ENCODE measurements around the gene XAB2. TPM values are rescaled to one million over a fixed set of nuclear protein-coding genes. Genes with fewer than 3 reads are reported as not detected.

XAB2 gene
- total RNA-seq, 1 experiment from 2014 or later: 48.0 TPM

DNA sequence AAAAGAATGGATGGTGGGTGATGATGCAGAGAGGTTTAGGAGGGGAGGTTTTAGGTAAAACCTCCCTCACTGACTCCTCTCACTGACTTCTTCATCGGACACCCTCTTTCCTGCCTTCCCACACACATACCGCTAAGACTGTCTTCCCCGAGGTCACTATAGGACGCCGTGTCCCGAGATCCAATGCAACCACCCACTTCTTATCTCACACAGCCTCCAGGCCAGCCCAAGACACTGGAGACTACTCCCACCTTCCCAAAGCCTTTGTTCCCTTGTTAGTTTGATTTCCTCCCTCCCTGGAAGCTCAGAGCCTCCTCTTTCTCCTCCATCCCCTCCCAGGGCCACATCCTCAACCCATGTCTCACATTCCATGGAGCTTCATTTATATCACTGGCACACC lies 50.2 kb downstream of the XAB2 start:
- Histone ChIP-seq H3K27ac (ENCODE audit: insufficient read length, low read depth, low read length) (no peak overlapping the region), H2BK5ac (ENCODE audit: insufficient read length, low read length) (no peak overlapping the region), H2BK20ac (ENCODE audit: low read depth, low read length, poor library complexity, severe bottlenecking) (no peak overlapping the region), H2BK12ac (ENCODE audit: insufficient read length, low read depth, low read length) (no peak overlapping the region), H3K79me2 (ENCODE audit: insufficient read depth, low read length) (no peaks in the 10 kb centered on the region), H3K14ac (ENCODE audit: insufficient read depth, low read length) (no peak overlapping the region), H3K27me3 (ENCODE audit: insufficient read depth, low read length) (no peaks in the 10 kb centered on the region), H4K20me1 (ENCODE audit: control insufficient read depth, insufficient read depth, insufficient read length) (no peaks in the 10 kb centered on the region), H2AK5ac (ENCODE audit: insufficient read length, low read length) (no peak overlapping the region), H3T11ph (ENCODE audit: low read length) (no peak overlapping the region), H3K9ac (ENCODE audit: extremely low read depth, insufficient read length, low read length) (no peak overlapping the region), H4K91ac (ENCODE audit: insufficient read length, low read depth, low read length) (no peak overlapping the region), H3K23me2 (ENCODE audit: insufficient read length, low read depth, low read length, poor library complexity, severe bottlenecking) (no peaks in the 10 kb centered on the region), H4K5ac (ENCODE audit: insufficient read length, low read depth, low read length) (no peak overlapping the region), H2BK15ac (ENCODE audit: low read depth, low read length) (no peak overlapping the region), H3K9me3 (ENCODE audit: control insufficient read depth, low read depth, low read length) (no peaks in the 10 kb centered on the region), H2BK120ac (ENCODE audit: low read depth, low read length, poor library complexity, severe bottlenecking) (no peak overlapping the region), H3K4ac (ENCODE audit: low read depth, low read length) (no peak overlapping the region), H3K18ac (ENCODE audit: insufficient read length, low read depth, low read length) (no peak overlapping the region), H3K79me1 (ENCODE audit: insufficient read depth, low read depth, low read length, poor library complexity, severe bottlenecking) (no peaks in the 10 kb centered on the region), H4K8ac (replicated peaks; ENCODE audit: insufficient read length, low read depth, low read length) (no peak overlapping the region), H3K4me1 (ENCODE audit: insufficient read depth, low read length) (no peaks in the 10 kb centered on the region), H3K56ac (ENCODE audit: insufficient read length, low read depth, low read length) (no peak overlapping the region), H3K4me2 (ENCODE audit: insufficient read depth, insufficient read length, low read length) (no peak overlapping the region), H3K23ac (ENCODE audit: insufficient read length, low read depth, low read length) (no peak overlapping the region), H2AFZ (ENCODE audit: low read length) (no peak overlapping the region)
- no peak for DNase-seq
- Mint-ChIP-seq H3K27me3 (ENCODE audit: low read depth) (peaks cover 60% of the 10 kb centered on the region), H3K36me3 (ENCODE audit: insufficient read depth in 1 of 3, low read depth in 3 of 3) (no peaks in the 10 kb centered on the region), H3K9me3 (no peaks in the 10 kb centered on the region), H3K27ac (no peak overlapping the region), H3K4me3 (no peak overlapping the region), H3K4me1 (no peaks in the 10 kb centered on the region)
- no CpG with 5 or more reads among the region's 6 CpGs for WGBS (ENCODE audit: extremely low coverage, insufficient read length, low lambda C conversion rate)
- TF ChIP-seq, protein P1, sequence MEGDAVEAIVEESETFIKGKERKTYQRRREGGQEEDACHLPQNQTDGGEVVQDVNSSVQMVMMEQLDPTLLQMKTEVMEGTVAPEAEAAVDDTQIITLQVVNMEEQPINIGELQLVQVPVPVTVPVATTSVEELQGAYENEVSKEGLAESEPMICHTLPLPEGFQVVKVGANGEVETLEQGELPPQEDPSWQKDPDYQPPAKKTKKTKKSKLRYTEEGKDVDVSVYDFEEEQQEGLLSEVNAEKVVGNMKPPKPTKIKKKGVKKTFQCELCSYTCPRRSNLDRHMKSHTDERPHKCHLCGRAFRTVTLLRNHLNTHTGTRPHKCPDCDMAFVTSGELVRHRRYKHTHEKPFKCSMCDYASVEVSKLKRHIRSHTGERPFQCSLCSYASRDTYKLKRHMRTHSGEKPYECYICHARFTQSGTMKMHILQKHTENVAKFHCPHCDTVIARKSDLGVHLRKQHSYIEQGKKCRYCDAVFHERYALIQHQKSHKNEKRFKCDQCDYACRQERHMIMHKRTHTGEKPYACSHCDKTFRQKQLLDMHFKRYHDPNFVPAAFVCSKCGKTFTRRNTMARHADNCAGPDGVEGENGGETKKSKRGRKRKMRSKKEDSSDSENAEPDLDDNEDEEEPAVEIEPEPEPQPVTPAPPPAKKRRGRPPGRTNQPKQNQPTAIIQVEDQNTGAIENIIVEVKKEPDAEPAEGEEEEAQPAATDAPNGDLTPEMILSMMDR (conservative IDR thresholded peaks at IDR 0.05): no peak

All from H9 (cell line).